Measurements from ENCODE around the gene TH. TPM values are rescaled to one million over a fixed set of nuclear protein-coding genes. Genes with fewer than 3 reads are reported as not detected.

Gene TH
- polyA plus RNA-seq, 3 donors = not detected

DNA sequence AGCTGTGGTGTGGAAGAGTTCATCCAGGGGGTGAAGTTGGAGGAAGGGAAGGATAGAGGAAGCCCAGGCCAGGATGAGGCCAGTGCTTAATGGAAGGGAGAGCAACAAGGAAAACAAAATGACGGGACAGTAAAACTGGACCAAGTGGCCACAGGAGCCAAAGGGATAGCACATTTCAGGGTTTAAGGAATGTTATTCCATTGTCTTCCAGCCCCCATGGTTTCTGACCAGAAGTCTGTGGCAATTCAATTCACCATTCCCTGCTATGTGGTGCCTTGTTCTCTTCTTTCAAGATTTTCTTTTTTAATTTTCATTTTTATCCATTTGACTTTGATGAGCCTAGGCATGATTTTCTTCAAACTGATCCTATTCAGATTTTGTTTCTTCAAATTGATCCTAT lies 54.9 kb downstream of the TH start:
- Histone ChIP-seq H3K9ac (ENCODE audit: insufficient read depth, low read length, poor library complexity, severe bottlenecking) (no peak overlapping the region), H3K4me1 (ENCODE audit: control insufficient read depth in 1 of 2, insufficient read depth in 2 of 2, low read length in 2 of 2) (no peaks in the 10 kb centered on the region), H3K4me3 (replicated peaks in 1 of 3; ENCODE audit: low read depth in 2 of 3, low read length in 3 of 3) (no peak overlapping the region), H3K27me3 (ENCODE audit: control insufficient read depth in 2 of 2, insufficient read depth in 2 of 2, low read length in 2 of 2) (peaks cover 0 to 2% of the 10 kb centered on the region in 2 donors), H3K79me2 (ENCODE audit: insufficient read depth, low read length) (no peaks in the 10 kb centered on the region), H4K20me1 (ENCODE audit: insufficient read depth, low read length) (no peaks in the 10 kb centered on the region), H3K9me3 (replicated peaks in 1 of 2; ENCODE audit: control insufficient read depth in 1 of 2, insufficient read depth in 1 of 2, low read length in 2 of 2) (peaks cover 7 to 15% of the 10 kb centered on the region in 2 donors), H2AFZ (ENCODE audit: insufficient read depth, low read depth, low read length, poor library complexity, severe bottlenecking) (no peak overlapping the region), H3K4me2 (replicated peaks; ENCODE audit: extremely low read depth, low read length, poor library complexity, severe bottlenecking) (no peak overlapping the region), H3K36me3 (replicated peaks in 1 of 2; ENCODE audit: control insufficient read depth in 1 of 2, insufficient read depth in 2 of 2, low read length in 2 of 2) (no peaks in the 10 kb centered on the region), H3K27ac (ENCODE audit: low read depth in 1 of 2, low read length in 2 of 2) (no peak overlapping the region)
- intact Hi-C loops (cut with micrococcal nuclease) = no loop called here
- Mint-ChIP-seq H3K36me3 (no peaks in the 10 kb centered on the region), H3K4me1 (no peaks in the 10 kb centered on the region), H3K4me3 (no peak overlapping the region), H3K27me3 (ENCODE audit: low read depth in 3 of 3) (peaks cover 11 to 31% (median 19%) of the 10 kb centered on the region in 3 donors), H3K27ac (no peak overlapping the region), H3K9me3 (peaks cover 11 to 26% (median 18%) of the 10 kb centered on the region in 7 donors)
- TF ChIP-seq, protein P1, sequence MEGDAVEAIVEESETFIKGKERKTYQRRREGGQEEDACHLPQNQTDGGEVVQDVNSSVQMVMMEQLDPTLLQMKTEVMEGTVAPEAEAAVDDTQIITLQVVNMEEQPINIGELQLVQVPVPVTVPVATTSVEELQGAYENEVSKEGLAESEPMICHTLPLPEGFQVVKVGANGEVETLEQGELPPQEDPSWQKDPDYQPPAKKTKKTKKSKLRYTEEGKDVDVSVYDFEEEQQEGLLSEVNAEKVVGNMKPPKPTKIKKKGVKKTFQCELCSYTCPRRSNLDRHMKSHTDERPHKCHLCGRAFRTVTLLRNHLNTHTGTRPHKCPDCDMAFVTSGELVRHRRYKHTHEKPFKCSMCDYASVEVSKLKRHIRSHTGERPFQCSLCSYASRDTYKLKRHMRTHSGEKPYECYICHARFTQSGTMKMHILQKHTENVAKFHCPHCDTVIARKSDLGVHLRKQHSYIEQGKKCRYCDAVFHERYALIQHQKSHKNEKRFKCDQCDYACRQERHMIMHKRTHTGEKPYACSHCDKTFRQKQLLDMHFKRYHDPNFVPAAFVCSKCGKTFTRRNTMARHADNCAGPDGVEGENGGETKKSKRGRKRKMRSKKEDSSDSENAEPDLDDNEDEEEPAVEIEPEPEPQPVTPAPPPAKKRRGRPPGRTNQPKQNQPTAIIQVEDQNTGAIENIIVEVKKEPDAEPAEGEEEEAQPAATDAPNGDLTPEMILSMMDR (IDR thresholded peaks at IDR 0.05) = no peak
- no peak for DNase-seq
- WGBS (ENCODE audit: insufficient coverage) = 86% methylated on average over 1 of the region's 1 CpG

DNA sequence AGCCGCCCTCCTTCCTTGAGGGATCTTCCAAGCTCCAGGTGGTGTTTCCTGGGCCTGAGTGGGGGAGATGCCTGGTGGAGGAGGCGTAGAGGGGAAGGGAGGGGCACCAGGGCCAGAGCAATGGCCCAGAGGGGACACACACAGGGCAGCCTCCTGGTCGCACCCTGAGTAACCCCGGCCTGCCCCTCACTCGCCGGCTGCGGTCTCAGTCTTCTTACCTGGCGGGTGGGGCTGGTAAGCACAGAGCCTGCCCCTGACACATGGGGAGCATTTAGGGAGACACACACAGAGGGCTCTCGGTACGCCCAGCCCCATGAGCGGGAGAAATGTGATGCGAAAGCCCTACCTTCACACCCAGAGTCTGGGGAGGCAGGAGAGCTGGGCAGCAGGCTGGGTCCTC lies 56.3 kb downstream of the TH start:
- Mint-ChIP-seq H3K4me3 (no peak overlapping the region), H3K4me1 (no peaks in the 10 kb centered on the region), H3K27ac (no peak overlapping the region), H3K36me3 (no peaks in the 10 kb centered on the region), H3K27me3 (ENCODE audit: low read depth in 3 of 3) (peaks cover 12 to 29% (median 16%) of the 10 kb centered on the region in 3 donors), H3K9me3 (peaks cover 11 to 28% (median 18%) of the 10 kb centered on the region in 7 donors)
- 94% methylated on average over 8 of the region's 12 CpGs for WGBS (ENCODE audit: insufficient coverage)
- DNase-seq = no peak
- Histone ChIP-seq H3K9ac (ENCODE audit: insufficient read depth, low read length, poor library complexity, severe bottlenecking) (no peak overlapping the region), H3K36me3 (replicated peaks in 1 of 2; ENCODE audit: control insufficient read depth in 1 of 2, insufficient read depth in 2 of 2, low read length in 2 of 2) (no peaks in the 10 kb centered on the region), H3K27me3 (ENCODE audit: control insufficient read depth in 2 of 2, insufficient read depth in 2 of 2, low read length in 2 of 2) (peaks cover 0 to 2% of the 10 kb centered on the region in 2 donors), H3K4me3 (replicated peaks in 1 of 3; ENCODE audit: low read depth in 2 of 3, low read length in 3 of 3) (no peak overlapping the region), H3K9me3 (replicated peaks in 1 of 2; ENCODE audit: control insufficient read depth in 1 of 2, insufficient read depth in 1 of 2, low read length in 2 of 2) (peaks cover 7 to 15% of the 10 kb centered on the region in 2 donors), H3K4me2 (replicated peaks; ENCODE audit: extremely low read depth, low read length, poor library complexity, severe bottlenecking) (no peak overlapping the region), H3K4me1 (ENCODE audit: control insufficient read depth in 1 of 2, insufficient read depth in 2 of 2, low read length in 2 of 2) (no peaks in the 10 kb centered on the region), H3K79me2 (ENCODE audit: insufficient read depth, low read length) (no peaks in the 10 kb centered on the region), H4K20me1 (ENCODE audit: insufficient read depth, low read length) (no peaks in the 10 kb centered on the region), H3K27ac (ENCODE audit: low read depth in 1 of 2, low read length in 2 of 2) (no peak overlapping the region), H2AFZ (ENCODE audit: insufficient read depth, low read depth, low read length, poor library complexity, severe bottlenecking) (no peak overlapping the region)
- intact Hi-C loops (cut with micrococcal nuclease) = no loop called here
- TF ChIP-seq, protein P1 (IDR thresholded peaks at IDR 0.05) = no peak
